H1 (cell line): ENCODE data around the gene KRTAP17-1. TPM values are rescaled to one million over a fixed set of nuclear protein-coding genes. Genes with fewer than 3 reads are reported as not detected.

ENCODE experiments used
- polyA plus RNA-seq, 7 experiments: library from polyadenylated mRNA; depleted of rRNA in 3 of 7; stranded (reverse) in 5 of 7; unstranded in 2 of 7; fragments of >200 nt in 5 of 7; fragments of 200-250 nt in 2 of 7; gene quantifications; 1 replicate in 5 of 7; 2 replicates in 1 of 7; 4 replicates in 1 of 7; pipeline versions ENCODE4 v1.2.1 to v1.2.3, GENCODE V29; 2011 to 2013; ENCODE audit warnings: missing spikeins in 2 of 7, mixed read lengths in 2 of 7
- small RNA-seq: library from polyadenylated mRNA; stranded (forward); fragments of <200 nt; extraction: miRNeasy Mini kit (QIAGEN cat#:217004); gene quantifications from one replicate; pipeline ENCODE3, GENCODE V24; 2013; ENCODE audit not compliant: insufficient read depth
- total RNA-seq: library from RNA; stranded (reverse); fragmentation: NEBNext Ultra II Directional; extraction: Animal tissue kit (Norgen Biotek cat#: 25700); gene quantifications from 2 replicates; pipeline ENCODE4 v1.2.1, GENCODE V29; 2021

Gene KRTAP17-1
- total and polyA plus RNA-seq, 2 of the 8 experiments (the other 6 are each of a cell fraction or from before 2014, with no cell fraction given), result not detected

Small RNA genes within 50 kb of the gene (small RNA-seq; reads per million reads assigned to genes)
- not detected for gene KRTAP9-10P

Other genes with a start within 250 kb of the KRTAP17-1 start
Only the 30 nearest of the 35 such genes appear.
- gene KRTAP4-9, start 210.3 kb downstream of the KRTAP17-1 start, total RNA-seq, result not detected in 2 replicates
- 0.06 TPM in 1 of 2 replicates, not detected in the other for gene KRTAP4-9, start 210.3 kb downstream of the KRTAP17-1 start, polyA plus RNA-seq (2011; rRNA removed)
- gene KRTAP4-11, start 197.3 kb downstream of the KRTAP17-1 start, total RNA-seq, result not detected in 2 replicates
- not detected in 2 replicates for gene KRTAP4-11, start 197.3 kb downstream of the KRTAP17-1 start, polyA plus RNA-seq (2011; rRNA removed)
- not detected in 2 replicates for gene KRTAP4-12, start 191.5 kb downstream of the KRTAP17-1 start, total RNA-seq
- not detected in 2 replicates for gene KRTAP4-12, start 191.5 kb downstream of the KRTAP17-1 start, polyA plus RNA-seq (2011; rRNA removed)
- gene KRTAP4-6, start 175.2 kb downstream of the KRTAP17-1 start, total RNA-seq, result not detected in 2 replicates
- not detected in 2 replicates for gene KRTAP4-6, start 175.2 kb downstream of the KRTAP17-1 start, polyA plus RNA-seq (2011; rRNA removed)
- not detected in 2 replicates for gene KRTAP4-5, start 165.9 kb downstream of the KRTAP17-1 start, total RNA-seq
- not detected in 2 replicates for gene KRTAP4-5, start 165.9 kb downstream of the KRTAP17-1 start, polyA plus RNA-seq (2011; rRNA removed)
- not detected in 2 replicates for gene KRTAP4-4, start 155.0 kb downstream of the KRTAP17-1 start, total RNA-seq
- not detected in 2 replicates for gene KRTAP4-4, start 155.0 kb downstream of the KRTAP17-1 start, polyA plus RNA-seq (2011; rRNA removed)
- gene KRTAP4-3, start 147.5 kb downstream of the KRTAP17-1 start, total RNA-seq, result not detected in 2 replicates
- not detected in 2 replicates for gene KRTAP4-3, start 147.5 kb downstream of the KRTAP17-1 start, polyA plus RNA-seq (2011; rRNA removed)
- gene KRTAP4-2, start 137.5 kb downstream of the KRTAP17-1 start, total RNA-seq, result not detected in 2 replicates
- gene KRTAP4-2, start 137.5 kb downstream of the KRTAP17-1 start, polyA plus RNA-seq (2011; rRNA removed), result not detected in 2 replicates
- gene KRTAP4-1, start 130.8 kb downstream of the KRTAP17-1 start, total RNA-seq, result not detected in 2 replicates
- gene KRTAP4-1, start 130.8 kb downstream of the KRTAP17-1 start, polyA plus RNA-seq (2011; rRNA removed), result 0.16 TPM in 1 of 2 replicates, not detected in the other
- not detected in 2 replicates for gene KRTAP9-1, start 125.8 kb downstream of the KRTAP17-1 start, total RNA-seq
- gene KRTAP9-1, start 125.8 kb downstream of the KRTAP17-1 start, polyA plus RNA-seq (2011; rRNA removed), result not detected in 2 replicates
- not detected in 2 replicates for gene KRTAP9-2, start 89.1 kb downstream of the KRTAP17-1 start, total RNA-seq
- not detected in 2 replicates for gene KRTAP9-2, start 89.1 kb downstream of the KRTAP17-1 start, polyA plus RNA-seq (2011; rRNA removed)
- gene KRTAP9-3, start 83.3 kb downstream of the KRTAP17-1 start, total RNA-seq, result not detected in 2 replicates
- gene KRTAP9-3, start 83.3 kb downstream of the KRTAP17-1 start, polyA plus RNA-seq (2011; rRNA removed), result not detected in 2 replicates
- not detected in 2 replicates for gene KRTAP9-8, start 77.7 kb downstream of the KRTAP17-1 start, total RNA-seq
- not detected in 2 replicates for gene KRTAP9-8, start 77.7 kb downstream of the KRTAP17-1 start, polyA plus RNA-seq (2011; rRNA removed)
- not detected in 2 replicates for gene KRTAP9-4, start 66.0 kb downstream of the KRTAP17-1 start, total RNA-seq
- 0.13 TPM in 1 of 2 replicates, not detected in the other for gene KRTAP9-4, start 66.0 kb downstream of the KRTAP17-1 start, polyA plus RNA-seq (2011; rRNA removed)
- gene KRTAP9-9, start 60.3 kb downstream of the KRTAP17-1 start, total RNA-seq, result not detected in 2 replicates
- gene KRTAP9-9, start 60.3 kb downstream of the KRTAP17-1 start, polyA plus RNA-seq (2011; rRNA removed), result not detected in 2 replicates
- not detected in 2 replicates for gene KRTAP9-6, start 50.3 kb downstream of the KRTAP17-1 start, total RNA-seq
- gene KRTAP9-6, start 50.3 kb downstream of the KRTAP17-1 start, polyA plus RNA-seq (2011; rRNA removed), result not detected in 2 replicates
- gene KRTAP9-7, start 40.0 kb downstream of the KRTAP17-1 start, total RNA-seq, result not detected in 2 replicates
- gene KRTAP9-7, start 40.0 kb downstream of the KRTAP17-1 start, polyA plus RNA-seq (2011; rRNA removed), result not detected in 2 replicates
- gene KRTAP29-1, start 12.9 kb downstream of the KRTAP17-1 start, total RNA-seq, result not detected in 2 replicates
- not detected in 2 replicates for gene KRTAP29-1, start 12.9 kb downstream of the KRTAP17-1 start, polyA plus RNA-seq (2011; rRNA removed)
- gene KRTAP16-1, start 6.4 kb downstream of the KRTAP17-1 start, total RNA-seq, result not detected in 2 replicates
- gene KRTAP16-1, start 6.4 kb downstream of the KRTAP17-1 start, polyA plus RNA-seq (2011; rRNA removed), result not detected in 2 replicates
- gene KRT33A, start 35.1 kb upstream of the KRTAP17-1 start, total RNA-seq, result not detected in 2 replicates
- gene KRT33A, start 35.1 kb upstream of the KRTAP17-1 start, polyA plus RNA-seq (2011; rRNA removed), result not detected in 2 replicates
- gene KRT33B, start 54.1 kb upstream of the KRTAP17-1 start, total RNA-seq, result not detected in 2 replicates
- gene KRT33B, start 54.1 kb upstream of the KRTAP17-1 start, polyA plus RNA-seq (2011; rRNA removed), result not detected in 2 replicates
- not detected in 2 replicates for gene KRT34, start 66.6 kb upstream of the KRTAP17-1 start, total RNA-seq
- gene KRT34, start 66.6 kb upstream of the KRTAP17-1 start, polyA plus RNA-seq (2011; rRNA removed), result not detected in 2 replicates
- not detected in 2 replicates for gene KRT31, start 81.9 kb upstream of the KRTAP17-1 start, total RNA-seq
- not detected in 2 replicates for gene KRT31, start 81.9 kb upstream of the KRTAP17-1 start, polyA plus RNA-seq (2011; rRNA removed)
- not detected in 2 replicates for gene KRT37, start 108.9 kb upstream of the KRTAP17-1 start, total RNA-seq
- gene KRT37, start 108.9 kb upstream of the KRTAP17-1 start, polyA plus RNA-seq (2011; rRNA removed), result not detected in 2 replicates
- gene KRT38, start 125.3 kb upstream of the KRTAP17-1 start, total RNA-seq, result not detected in 2 replicates
- gene KRT38, start 125.3 kb upstream of the KRTAP17-1 start, polyA plus RNA-seq (2011; rRNA removed), result not detected in 2 replicates
- gene KRT32, start 151.7 kb upstream of the KRTAP17-1 start, total RNA-seq, result not detected in 2 replicates
- not detected in 2 replicates for gene KRT32, start 151.7 kb upstream of the KRTAP17-1 start, polyA plus RNA-seq (2011; rRNA removed)
- gene KRT35, start 165.4 kb upstream of the KRTAP17-1 start, total RNA-seq, result not detected in 2 replicates
- gene KRT35, start 165.4 kb upstream of the KRTAP17-1 start, polyA plus RNA-seq (2011; rRNA removed), result not detected in 2 replicates
- not detected in 2 replicates for gene KRT36, start 174.2 kb upstream of the KRTAP17-1 start, total RNA-seq
- gene KRT36, start 174.2 kb upstream of the KRTAP17-1 start, polyA plus RNA-seq (2011; rRNA removed), result not detected in 2 replicates
- gene KRT13, start 189.9 kb upstream of the KRTAP17-1 start, total RNA-seq, result not detected in 2 replicates
- gene KRT13, start 189.9 kb upstream of the KRTAP17-1 start, polyA plus RNA-seq (2011; rRNA removed), result 0.09 and 0.17 TPM in 2 replicates
- gene KRT15, start 203.2 kb upstream of the KRTAP17-1 start, total RNA-seq, result 0.13 and 0.21 TPM in 2 replicates
- 0.09 and 0.11 TPM in 2 replicates for gene KRT15, start 203.2 kb upstream of the KRTAP17-1 start, polyA plus RNA-seq (2011; rRNA removed)